ENCODE results near the gene KLRG1.

GRCh38 chr12:9052610-9053009 lies 63.3 kb downstream of the KLRG1 start:
- no peak for TF ChIP-seq CTCF (IDR thresholded peaks at IDR 0.05 in 4 of 5, conservative IDR thresholded peaks at IDR 0.05 in 1 of 5)
- no peak for TF ChIP-seq POLR2A (IDR thresholded peaks at IDR 0.05)

Data from gastrocnemius medialis (tissue), 4 donors.